ENCODE results near the gene SLC35G6. TPM values are rescaled to one million over a fixed set of nuclear protein-coding genes. Genes with fewer than 3 reads are reported as not detected.

The SLC35G6 gene
- polyA plus RNA-seq, 3 donors, result 0.26 TPM; not detected in 1

DNA sequence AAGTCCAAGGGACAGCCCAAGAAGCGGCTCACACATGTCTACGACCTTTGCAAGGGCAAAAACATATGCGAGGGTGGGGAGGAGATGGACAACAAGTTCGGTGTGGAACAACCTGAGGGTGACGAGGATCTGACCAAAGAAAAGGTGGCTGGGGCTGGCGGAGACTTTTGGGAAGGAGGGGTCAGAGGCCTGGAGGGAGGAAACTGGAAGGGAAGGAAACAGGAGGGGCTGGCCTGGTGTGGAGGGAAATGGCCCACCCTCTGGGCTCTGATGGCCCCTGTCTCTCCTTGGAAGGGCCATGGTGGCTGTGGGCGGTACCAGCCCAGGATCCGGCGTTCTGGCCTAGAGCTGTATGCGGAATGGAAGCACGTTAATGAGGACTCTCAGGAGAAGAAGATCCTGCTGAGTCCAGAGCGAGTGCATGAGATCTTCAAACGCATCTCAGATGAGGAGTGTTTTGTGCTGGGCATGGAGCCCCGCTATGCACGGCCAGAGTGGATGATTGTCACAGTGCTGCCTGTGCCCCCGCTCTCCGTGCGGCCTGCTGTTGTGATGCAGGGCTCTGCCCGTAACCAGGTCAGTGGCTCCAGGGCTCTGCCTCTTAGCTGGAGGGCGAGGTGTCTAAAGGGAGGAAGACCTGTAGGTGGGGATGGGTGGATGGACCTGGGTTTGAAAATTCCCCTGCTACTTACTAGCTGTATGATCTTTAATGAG is 15.4 kb downstream of the SLC35G6 start:
- DNase-seq (ENCODE audit: extremely low read depth in 1 of 11, low read depth in 9 of 11, low spot score in 4 of 11), result no peak

DNA sequence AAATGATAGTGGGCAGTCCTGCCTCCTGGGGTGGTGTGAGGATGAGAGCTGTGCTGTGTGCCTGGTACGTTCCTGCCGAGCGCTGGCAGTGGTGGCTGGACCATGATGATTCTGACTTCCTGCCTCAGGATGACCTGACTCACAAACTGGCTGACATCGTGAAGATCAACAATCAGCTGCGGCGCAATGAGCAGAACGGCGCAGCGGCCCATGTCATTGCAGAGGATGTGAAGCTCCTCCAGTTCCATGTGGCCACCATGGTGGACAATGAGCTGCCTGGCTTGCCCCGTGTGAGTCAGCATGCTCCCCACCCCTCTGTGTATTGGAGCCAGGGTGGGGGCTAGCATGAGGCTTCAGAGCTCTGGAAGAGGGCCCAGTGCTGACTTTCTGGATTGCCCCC is 16.0 kb downstream of the SLC35G6 start:
- DNase-seq (ENCODE audit: extremely low read depth in 1 of 11, low read depth in 9 of 11, low spot score in 4 of 11), result no peak

DNA sequence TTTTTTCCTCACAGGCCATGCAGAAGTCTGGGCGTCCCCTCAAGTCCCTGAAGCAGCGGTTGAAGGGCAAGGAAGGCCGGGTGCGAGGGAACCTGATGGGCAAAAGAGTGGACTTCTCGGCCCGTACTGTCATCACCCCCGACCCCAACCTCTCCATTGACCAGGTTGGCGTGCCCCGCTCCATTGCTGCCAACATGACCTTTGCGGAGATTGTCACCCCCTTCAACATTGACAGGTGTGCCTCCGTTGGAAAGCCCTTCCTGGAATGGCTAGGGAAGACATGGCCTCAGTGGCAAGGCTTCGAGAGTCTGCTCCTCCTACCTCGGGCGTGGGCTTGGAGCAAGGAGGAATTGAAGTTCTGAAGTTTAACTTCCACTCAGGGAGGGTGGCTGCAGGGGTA is 16.4 kb downstream of the SLC35G6 start:
- no peak for DNase-seq (ENCODE audit: extremely low read depth in 1 of 11, low read depth in 9 of 11, low spot score in 4 of 11)

DNA sequence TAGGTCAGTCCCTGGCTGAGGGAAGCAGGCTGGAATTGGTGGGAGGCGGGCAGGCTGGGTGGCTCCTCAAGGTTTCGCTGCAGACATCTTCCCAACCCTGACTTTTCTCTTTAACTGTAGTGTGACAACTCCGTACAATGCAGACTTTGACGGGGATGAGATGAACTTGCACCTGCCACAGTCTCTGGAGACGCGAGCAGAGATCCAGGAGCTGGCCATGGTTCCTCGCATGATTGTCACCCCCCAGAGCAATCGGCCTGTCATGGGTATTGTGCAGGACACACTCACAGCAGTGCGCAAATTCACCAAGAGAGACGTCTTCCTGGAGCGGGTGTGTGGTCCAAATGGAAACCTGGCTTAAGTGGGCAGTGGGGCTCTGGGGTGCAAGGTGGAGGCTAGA is 17.9 kb downstream of the SLC35G6 start:
- DNase-seq (ENCODE audit: extremely low read depth in 1 of 11, low read depth in 9 of 11, low spot score in 4 of 11), result no peak

DNA sequence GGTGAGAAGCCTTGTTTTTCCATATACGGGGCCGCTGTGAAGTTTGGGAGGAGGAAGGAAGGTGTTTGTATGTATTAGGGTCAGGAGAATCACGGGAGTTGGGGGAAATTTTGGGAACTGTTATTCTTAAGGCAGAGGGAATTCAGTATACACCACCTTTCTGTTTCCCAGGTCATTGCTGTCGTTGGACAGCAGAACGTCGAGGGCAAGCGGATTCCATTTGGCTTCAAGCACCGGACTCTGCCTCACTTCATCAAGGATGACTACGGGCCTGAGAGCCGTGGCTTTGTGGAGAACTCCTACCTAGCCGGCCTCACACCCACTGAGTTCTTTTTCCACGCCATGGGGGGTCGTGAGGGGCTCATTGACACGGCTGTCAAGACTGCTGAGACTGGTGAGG is 20.5 kb downstream of the SLC35G6 start:
- no peak for DNase-seq (ENCODE audit: extremely low read depth in 1 of 11, low read depth in 9 of 11, low spot score in 4 of 11)

DNA sequence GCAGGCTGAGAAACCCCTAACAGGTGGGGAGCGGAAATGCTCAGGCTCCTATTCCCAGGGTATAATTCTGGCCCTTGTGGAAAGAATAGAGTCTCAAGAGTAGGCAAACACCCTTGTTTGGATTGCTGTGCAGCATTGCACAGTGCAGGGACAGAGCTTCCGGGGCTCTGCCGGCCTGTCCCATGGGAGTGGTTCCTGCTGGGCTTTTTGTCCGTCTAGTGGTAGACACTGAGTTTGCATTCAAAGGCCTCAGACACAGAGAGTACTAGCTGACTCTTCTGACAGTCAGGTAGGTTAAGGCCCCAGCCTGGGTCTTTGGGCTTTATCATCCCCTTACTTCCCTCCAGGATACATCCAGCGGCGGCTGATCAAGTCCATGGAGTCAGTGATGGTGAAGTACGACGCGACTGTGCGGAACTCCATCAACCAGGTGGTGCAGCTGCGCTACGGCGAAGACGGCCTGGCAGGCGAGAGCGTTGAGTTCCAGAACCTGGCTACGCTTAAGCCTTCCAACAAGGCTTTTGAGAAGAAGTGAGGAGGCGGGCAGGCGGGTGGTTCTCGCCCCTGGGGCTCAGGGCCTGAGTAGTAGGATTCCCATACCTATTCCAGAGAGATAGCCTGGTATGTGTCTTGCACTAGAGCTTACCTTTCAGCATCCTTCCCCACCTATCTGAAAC is 21.1 kb downstream of the SLC35G6 start:
- no peak for DNase-seq (ENCODE audit: extremely low read depth in 1 of 11, low read depth in 9 of 11, low spot score in 4 of 11)

DNA sequence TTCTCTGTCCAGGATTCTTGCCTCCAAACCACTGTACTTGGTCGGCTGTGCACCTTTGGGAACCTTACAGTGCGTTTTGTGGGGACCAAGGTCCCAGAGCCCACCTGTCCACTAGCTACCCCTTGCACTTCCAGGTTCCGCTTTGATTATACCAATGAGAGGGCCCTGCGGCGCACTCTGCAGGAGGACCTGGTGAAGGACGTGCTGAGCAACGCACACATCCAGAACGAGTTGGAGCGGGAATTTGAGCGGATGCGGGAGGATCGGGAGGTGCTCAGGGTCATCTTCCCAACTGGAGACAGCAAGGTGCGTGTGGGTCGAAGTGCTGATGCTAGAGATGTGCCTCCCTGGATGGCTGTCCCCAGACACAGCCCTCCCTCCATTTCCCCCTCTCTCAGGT is 21.7 kb downstream of the SLC35G6 start:
- DNase-seq (ENCODE audit: extremely low read depth in 1 of 11, low read depth in 9 of 11, low spot score in 4 of 11), result no peak

DNA sequence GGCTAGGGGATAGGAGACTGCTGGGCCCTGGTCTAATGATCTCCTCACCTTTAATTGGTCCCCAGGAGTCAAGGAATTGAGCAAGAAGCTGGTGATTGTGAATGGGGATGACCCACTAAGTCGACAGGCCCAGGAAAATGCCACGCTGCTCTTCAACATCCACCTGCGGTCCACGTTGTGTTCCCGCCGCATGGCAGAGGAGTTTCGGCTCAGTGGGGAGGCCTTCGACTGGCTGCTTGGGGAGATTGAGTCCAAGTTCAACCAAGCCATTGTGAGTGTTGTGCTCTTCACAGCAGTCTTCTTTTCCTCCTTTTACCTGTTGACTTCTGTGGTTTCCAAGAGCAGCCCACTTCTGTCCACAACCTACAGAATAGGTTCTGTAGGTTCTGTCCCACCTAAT is 22.3 kb downstream of the SLC35G6 start:
- no peak for DNase-seq (ENCODE audit: extremely low read depth in 1 of 11, low read depth in 9 of 11, low spot score in 4 of 11)

DNA sequence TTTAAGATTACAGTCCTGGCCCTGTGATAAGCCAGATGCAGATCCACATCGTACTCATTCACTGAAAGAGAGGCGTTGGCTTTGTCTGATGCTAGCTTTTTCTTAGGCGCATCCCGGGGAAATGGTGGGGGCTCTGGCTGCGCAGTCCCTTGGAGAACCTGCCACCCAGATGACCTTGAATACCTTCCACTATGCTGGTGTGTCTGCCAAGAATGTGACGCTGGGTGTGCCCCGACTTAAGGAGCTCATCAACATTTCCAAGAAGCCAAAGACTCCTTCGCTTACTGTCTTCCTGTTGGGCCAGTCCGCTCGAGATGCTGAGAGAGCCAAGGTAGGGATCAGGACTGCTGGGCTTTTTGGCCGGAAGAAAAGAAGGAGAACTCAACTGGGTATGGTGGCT is 26.9 kb downstream of the SLC35G6 start:
- no peak for DNase-seq (ENCODE audit: extremely low read depth in 1 of 11, low read depth in 9 of 11, low spot score in 4 of 11)

DNA sequence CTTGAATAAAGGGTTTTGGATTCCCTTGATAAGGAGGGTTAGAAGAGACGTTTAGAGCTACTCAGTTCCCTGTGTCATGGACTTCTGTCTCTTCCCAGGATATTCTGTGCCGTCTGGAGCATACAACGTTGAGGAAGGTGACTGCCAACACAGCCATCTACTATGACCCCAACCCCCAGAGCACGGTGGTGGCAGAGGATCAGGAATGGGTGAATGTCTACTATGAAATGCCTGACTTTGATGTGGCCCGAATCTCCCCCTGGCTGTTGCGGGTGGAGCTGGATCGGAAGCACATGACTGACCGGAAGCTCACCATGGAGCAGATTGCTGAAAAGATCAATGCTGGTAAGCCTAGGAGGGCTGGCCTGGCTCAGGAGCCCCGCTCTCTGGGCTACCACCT is 27.6 kb downstream of the SLC35G6 start:
- DNase-seq (ENCODE audit: extremely low read depth in 1 of 11, low read depth in 9 of 11, low spot score in 4 of 11), result no peak

DNA sequence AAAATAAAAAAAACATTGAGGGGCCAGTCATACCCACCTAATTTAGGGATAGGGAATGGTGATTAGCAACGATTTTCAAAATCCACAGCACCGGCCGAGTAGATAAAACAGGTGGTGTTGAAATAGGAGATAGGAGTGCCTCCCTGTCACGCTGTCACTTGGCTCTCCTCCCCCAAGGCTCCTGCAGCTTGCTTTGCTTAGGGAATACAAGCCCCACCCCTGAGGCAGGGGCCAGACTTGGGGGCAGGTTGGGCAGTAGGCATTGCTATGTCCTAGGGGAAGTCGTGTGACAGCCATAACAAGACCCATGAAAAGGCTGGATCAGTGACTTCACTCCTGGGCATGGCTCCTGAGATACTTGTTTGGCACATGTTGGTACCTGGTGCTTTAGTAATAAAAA is 28.7 kb downstream of the SLC35G6 start:
- no peak for DNase-seq (ENCODE audit: extremely low read depth in 1 of 11, low read depth in 9 of 11, low spot score in 4 of 11)

DNA sequence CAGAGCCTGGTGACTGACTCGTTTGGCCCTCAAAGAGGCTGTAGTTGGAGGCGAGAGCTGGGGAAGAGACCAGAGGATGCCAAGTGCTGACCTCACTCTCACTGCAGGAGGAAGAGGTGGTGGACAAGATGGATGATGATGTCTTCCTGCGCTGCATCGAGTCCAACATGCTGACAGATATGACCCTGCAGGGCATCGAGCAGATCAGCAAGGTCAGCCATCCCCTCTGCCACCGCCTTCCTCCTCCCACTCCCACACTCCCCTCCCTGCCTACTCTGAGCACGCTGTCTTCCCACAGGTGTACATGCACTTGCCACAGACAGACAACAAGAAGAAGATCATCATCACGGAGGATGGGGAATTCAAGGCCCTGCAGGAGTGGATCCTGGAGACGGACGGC is 29.9 kb downstream of the SLC35G6 start:
- no peak for DNase-seq (ENCODE audit: extremely low read depth in 1 of 11, low read depth in 9 of 11, low spot score in 4 of 11)

DNA sequence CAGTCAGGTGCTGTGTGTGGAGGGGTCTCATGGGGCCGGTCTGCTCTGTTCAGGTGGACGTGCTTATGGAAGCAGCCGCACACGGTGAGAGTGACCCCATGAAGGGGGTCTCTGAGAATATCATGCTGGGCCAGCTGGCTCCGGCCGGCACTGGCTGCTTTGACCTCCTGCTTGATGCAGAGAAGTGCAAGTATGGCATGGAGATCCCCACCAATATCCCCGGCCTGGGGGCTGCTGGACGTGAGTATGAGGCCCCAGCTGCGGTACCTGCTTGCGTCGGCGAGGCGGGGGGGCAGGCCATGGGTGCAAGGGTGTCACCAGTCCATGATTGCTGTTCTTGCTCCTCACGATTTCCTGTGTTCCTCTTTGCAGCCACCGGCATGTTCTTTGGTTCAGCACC is 30.9 kb downstream of the SLC35G6 start:
- DNase-seq (ENCODE audit: extremely low read depth in 1 of 11, low read depth in 9 of 11, low spot score in 4 of 11), result no peak

DNA sequence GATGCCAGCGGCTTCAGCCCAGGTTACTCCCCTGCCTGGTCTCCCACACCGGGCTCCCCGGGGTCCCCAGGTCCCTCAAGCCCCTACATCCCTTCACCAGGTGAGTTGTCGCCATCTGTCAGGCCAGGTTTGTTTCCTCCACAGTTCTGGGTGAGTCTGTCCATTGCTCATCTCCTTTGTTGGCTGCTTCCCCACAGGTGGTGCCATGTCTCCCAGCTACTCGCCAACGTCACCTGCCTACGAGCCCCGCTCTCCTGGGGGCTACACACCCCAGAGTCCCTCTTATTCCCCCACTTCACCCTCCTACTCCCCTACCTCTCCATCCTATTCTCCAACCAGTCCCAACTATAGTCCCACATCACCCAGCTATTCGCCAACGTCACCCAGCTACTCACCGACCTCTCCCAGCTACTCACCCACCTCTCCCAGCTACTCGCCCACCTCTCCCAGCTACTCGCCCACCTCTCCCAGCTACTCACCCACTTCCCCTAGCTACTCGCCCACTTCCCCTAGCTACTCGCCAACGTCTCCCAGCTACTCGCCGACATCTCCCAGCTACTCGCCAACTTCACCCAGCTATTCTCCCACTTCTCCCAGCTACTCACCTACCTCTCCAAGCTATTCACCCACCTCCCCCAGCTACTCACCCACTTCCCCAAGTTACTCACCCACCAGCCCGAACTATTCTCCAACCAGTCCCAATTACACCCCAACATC is 31.7 kb downstream of the SLC35G6 start:
- no peak for DNase-seq (ENCODE audit: extremely low read depth in 1 of 11, low read depth in 9 of 11, low spot score in 4 of 11)

DNA sequence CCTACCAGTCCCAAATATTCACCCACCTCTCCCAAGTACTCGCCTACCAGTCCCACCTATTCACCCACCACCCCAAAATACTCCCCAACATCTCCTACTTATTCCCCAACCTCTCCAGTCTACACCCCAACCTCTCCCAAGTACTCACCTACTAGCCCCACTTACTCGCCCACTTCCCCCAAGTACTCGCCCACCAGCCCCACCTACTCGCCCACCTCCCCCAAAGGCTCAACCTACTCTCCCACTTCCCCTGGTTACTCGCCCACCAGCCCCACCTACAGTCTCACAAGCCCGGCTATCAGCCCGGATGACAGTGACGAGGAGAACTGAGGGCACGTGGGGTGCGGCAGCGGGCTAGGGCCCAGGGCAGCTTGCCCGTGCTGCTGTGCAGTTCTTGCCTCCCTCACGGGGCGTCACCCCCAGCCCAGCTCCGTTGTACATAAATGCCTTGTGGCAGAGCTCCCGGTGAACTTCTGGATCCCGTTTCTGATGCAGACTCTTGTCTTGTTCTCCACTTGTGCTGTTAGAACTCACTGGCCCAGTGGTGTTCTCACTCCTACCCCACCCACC is 32.7 kb downstream of the SLC35G6 start:
- DNase-seq (ENCODE audit: extremely low read depth in 1 of 11, low read depth in 9 of 11, low spot score in 4 of 11), result no peak

DNA sequence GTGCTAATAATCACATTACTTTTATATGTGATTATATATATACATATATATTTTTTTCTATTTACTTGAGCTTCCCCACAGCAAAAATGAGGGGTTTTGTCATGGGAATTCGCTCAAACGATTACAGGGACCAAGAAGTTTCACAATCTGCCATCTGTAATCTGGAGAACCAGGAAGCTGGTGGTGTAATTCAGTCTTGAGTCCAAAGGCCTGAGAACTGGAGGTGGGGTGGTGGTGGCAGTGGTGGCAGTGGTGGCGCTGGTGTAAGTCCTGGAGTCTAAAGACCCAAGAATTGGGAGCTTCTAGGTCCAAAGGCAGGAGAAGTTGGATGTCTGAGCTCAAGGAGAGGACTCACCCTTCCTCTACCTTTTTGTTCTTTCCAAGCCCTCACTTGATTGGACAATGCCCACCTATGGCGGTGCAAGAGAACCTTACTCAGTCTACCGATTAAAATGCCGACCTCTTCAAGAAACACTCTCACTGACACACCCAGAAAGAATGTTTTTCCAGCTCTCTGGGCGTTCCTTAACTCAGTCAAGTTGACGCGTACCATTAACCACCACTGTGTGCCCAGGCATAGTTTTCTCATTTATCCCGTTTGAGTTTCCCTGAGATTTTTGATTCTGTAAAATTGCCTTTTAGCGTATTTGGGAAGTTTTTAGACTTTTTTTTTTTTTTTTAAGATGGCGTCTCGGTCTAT is 34.8 kb downstream of the SLC35G6 start:
- DNase-seq (ENCODE audit: extremely low read depth in 1 of 11, low read depth in 9 of 11, low spot score in 4 of 11), result no peak

DNA sequence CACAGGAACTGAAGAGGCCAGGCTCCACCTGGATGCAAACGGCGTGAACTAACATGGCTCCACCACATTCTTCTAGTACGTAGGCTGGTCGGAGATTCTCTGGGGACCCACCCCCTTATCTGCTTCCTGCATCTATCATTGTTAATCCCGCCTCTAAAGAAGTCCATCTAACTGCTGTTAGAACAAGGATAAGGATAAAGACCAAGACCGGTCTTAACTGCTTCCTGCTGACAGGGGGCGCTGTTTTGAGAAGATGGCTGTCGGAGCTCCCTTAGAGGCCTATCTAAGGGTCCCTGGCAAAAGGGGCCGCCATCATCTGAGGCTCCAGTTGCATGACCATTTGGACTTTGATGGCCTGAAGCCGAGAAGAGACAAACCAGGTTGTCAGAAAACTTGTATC is 41.8 kb downstream of the SLC35G6 start:
- no peak for DNase-seq (ENCODE audit: extremely low read depth in 1 of 11, low read depth in 9 of 11, low spot score in 4 of 11)

DNA sequence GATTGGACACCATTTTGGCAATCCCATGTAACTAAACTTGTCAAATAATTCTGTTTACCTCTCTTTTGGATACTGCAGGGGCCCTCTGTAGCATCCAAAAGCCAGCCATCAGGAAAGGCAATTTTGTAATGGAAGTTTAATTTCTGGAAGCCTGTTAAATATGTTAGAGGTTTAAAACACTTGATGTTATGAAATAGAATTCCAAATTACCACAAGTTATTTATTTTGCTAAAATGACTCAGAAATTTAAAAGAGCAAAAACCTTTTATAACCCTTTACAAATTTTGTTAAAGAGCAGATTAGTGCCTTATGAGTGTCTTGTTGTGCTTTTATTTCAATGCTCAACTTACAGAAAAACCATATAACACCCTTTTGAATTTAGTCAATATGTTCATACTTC is 47.6 kb downstream of the SLC35G6 start:
- DNase-seq (ENCODE audit: extremely low read depth in 1 of 11, low read depth in 9 of 11, low spot score in 4 of 11), result no peak

DNA sequence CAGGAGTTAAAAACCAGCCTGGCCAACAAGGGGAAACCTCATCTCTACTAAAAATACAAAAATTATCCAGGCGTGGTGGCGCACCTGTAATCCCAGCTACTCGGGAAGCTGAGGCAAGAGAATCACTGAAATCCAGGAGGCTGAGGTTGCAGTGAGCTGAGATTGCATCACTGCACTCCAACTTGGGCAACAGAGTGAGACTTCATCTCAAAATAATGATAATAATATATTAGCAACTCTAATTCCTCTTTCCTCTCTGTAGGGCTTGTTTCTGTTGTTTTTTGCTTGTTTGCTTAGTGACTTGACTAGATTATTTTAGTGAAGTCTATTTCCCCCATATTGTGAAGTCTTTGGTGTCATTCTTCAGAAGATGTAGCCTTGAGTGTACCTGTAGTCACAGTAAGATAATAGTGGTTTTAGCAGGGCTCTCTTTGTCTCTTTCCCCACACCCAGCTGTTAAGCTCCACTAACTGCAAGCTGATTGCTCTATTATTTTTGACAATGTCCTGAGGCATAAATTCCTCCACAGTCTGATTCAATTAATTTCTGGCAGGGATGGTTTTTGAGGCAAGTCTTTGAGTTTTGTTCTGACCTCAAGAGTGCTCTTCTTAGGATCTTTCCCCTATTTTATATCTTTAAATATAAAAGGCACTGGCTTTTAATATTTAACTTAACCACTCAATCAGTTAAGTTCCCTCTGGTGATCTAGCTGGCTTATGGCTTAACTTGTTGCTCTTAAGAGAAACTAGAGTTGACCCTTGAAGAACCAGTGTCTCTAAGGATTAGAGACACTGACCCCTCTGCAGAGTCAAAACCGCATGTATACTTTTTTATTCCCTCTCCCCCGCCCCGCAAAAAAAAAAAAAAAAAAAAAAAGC is 49.0 kb downstream of the SLC35G6 start:
- DNase-seq (ENCODE audit: extremely low read depth in 1 of 11, low read depth in 9 of 11, low spot score in 4 of 11), result no peak
